H9 (cell line): ENCODE results near the gene DCAF4. TPM values are rescaled to one million over a fixed set of nuclear protein-coding genes. Genes with fewer than 3 reads are reported as not detected.

Experiments used
- DNase-seq: peaks from one replicate; pipeline ENCODE4 v3.0.0-alpha.2; 2017
- H2AFZ ChIP-seq: one replicate; pipeline ENCODE4 v1.6.1; 2013; ENCODE audit warnings: mild to moderate bottlenecking, low read length, control low read depth, moderate library complexity
- H2AK5ac ChIP-seq: 2 replicates; pipeline ENCODE4 v1.6.1; 2013; ENCODE audit warnings: low read length, control low read depth, mixed read lengths; ENCODE audit not compliant: insufficient read length
- H2BK120ac ChIP-seq: one replicate; pipeline ENCODE4 v1.6.1; 2013; ENCODE audit warnings: low read depth, mild to moderate bottlenecking, low read length, control low read depth, inconsistent platforms; ENCODE audit not compliant: poor library complexity, severe bottlenecking
- H2BK12ac ChIP-seq: 2 replicates; pipeline ENCODE4 v1.6.1; 2013; ENCODE audit warnings: low read length, control low read depth, mixed read lengths, low read depth; ENCODE audit not compliant: insufficient read length
- H2BK15ac ChIP-seq: 2 replicates; pipeline ENCODE4 v1.6.1; 2013; ENCODE audit warnings: low read depth, low read length, control low read depth
- H2BK20ac ChIP-seq: one replicate; pipeline ENCODE4 v1.6.1; 2013; ENCODE audit warnings: low read depth, mild to moderate bottlenecking, low read length, control low read depth, inconsistent platforms; ENCODE audit not compliant: poor library complexity, severe bottlenecking
- H2BK5ac ChIP-seq: 2 replicates; pipeline ENCODE4 v1.6.1; 2013; ENCODE audit warnings: low read length, control low read depth, mixed read lengths; ENCODE audit not compliant: insufficient read length
- H3K14ac ChIP-seq: 2 replicates; pipeline ENCODE4 v1.6.1; 2013; ENCODE audit warnings: low read length, control low read depth; ENCODE audit not compliant: insufficient read depth
- H3K18ac ChIP-seq: 2 replicates; pipeline ENCODE4 v1.6.1; 2013; ENCODE audit warnings: low read depth, mild to moderate bottlenecking, mixed read lengths, low read length, control low read depth; ENCODE audit not compliant: insufficient read length
- H3K23ac ChIP-seq: 2 replicates; pipeline ENCODE4 v1.6.1; 2013; ENCODE audit warnings: low read length, control low read depth, mixed read lengths, low read depth; ENCODE audit not compliant: insufficient read length
- H3K23me2 ChIP-seq: 2 replicates; pipeline ENCODE4 v1.6.1; 2013; ENCODE audit warnings: low read depth, mild to moderate bottlenecking, mixed read lengths, low read length, control low read depth; ENCODE audit not compliant: insufficient read length, poor library complexity, severe bottlenecking
- H3K27ac ChIP-seq: 2 replicates; pipeline ENCODE4 v1.5.1; 2013; ENCODE audit warnings: low read length, control low read depth, mixed read lengths, low read depth; ENCODE audit not compliant: insufficient read length
- H3K27me3 ChIP-seq: 2 replicates; pipeline ENCODE4 v1.6.1; 2013; ENCODE audit warnings: low read length, control low read depth, inconsistent platforms; ENCODE audit not compliant: insufficient read depth
- H3K4ac ChIP-seq: 2 replicates; pipeline ENCODE4 v1.6.1; 2013; ENCODE audit warnings: low read depth, mild to moderate bottlenecking, control low read depth, inconsistent platforms, low read length, moderate library complexity
- H3K4me1 ChIP-seq: 2 replicates; pipeline ENCODE4 v1.6.1; 2013; ENCODE audit warnings: low read length, control low read depth, inconsistent platforms; ENCODE audit not compliant: insufficient read depth
- H3K4me2 ChIP-seq: 2 replicates; pipeline ENCODE4 v1.6.1; 2013; ENCODE audit warnings: low read length, control low read depth, mixed read lengths; ENCODE audit not compliant: insufficient read length, insufficient read depth
- H3K56ac ChIP-seq: 2 replicates; pipeline ENCODE4 v1.6.1; 2013; ENCODE audit warnings: low read depth, mild to moderate bottlenecking, mixed read lengths, low read length, control low read depth; ENCODE audit not compliant: insufficient read length
- H3K79me1 ChIP-seq: 2 replicates; pipeline ENCODE4 v1.6.1; 2013; ENCODE audit warnings: low read depth, mild to moderate bottlenecking, moderate library complexity, low read length, control low read depth, inconsistent platforms; ENCODE audit not compliant: insufficient read depth, poor library complexity, severe bottlenecking
- H3K79me2 ChIP-seq: 2 replicates; pipeline ENCODE4 v1.6.1; 2013; ENCODE audit warnings: low read length, control low read depth, inconsistent platforms; ENCODE audit not compliant: insufficient read depth
- H3K9ac ChIP-seq: 2 replicates; pipeline ENCODE4 v1.6.1; 2013; ENCODE audit warnings: low read length, control low read depth, mixed read lengths; ENCODE audit not compliant: insufficient read length; ENCODE audit errors: extremely low read depth
- H3K9me3 ChIP-seq: one replicate; pipeline ENCODE4 v1.6.1; 2013; ENCODE audit warnings: low read depth, low read length, inconsistent platforms; ENCODE audit not compliant: control insufficient read depth
- H3T11ph ChIP-seq: one replicate; pipeline ENCODE4 v1.6.1; 2013; ENCODE audit warnings: mild to moderate bottlenecking, low read length, control low read depth, inconsistent platforms
- H4K20me1 ChIP-seq: one replicate; pipeline ENCODE4 v1.6.1; 2013; ENCODE audit not compliant: control insufficient read depth, insufficient read length, insufficient read depth
- H4K5ac ChIP-seq: 2 replicates; pipeline ENCODE4 v1.6.1; 2013; ENCODE audit warnings: low read depth, mild to moderate bottlenecking, mixed read lengths, low read length, control low read depth; ENCODE audit not compliant: insufficient read length
- H4K8ac ChIP-seq: replicated peaks from 2 replicates; pipeline ENCODE4 v1.6.1; 2013; ENCODE audit warnings: low read length, control low read depth, mixed read lengths, low read depth; ENCODE audit not compliant: insufficient read length
- H4K91ac ChIP-seq: 2 replicates; pipeline ENCODE4 v1.6.1; 2013; ENCODE audit warnings: low read depth, mild to moderate bottlenecking, moderate library complexity, mixed read lengths, low read length, control low read depth; ENCODE audit not compliant: insufficient read length
- H3K27ac Mint-ChIP-seq, 3 experiments: 2 replicates in 2 of 3; 3 replicates in 1 of 3; pipeline ENCODE4 v1.8.0; 2020 to 2021; ENCODE audit warnings: mixed read lengths in 3 of 3, mild to moderate bottlenecking in 1 of 3, moderate library complexity in 1 of 3
- H3K27me3 Mint-ChIP-seq: 2 replicates; pipeline ENCODE4 v1.8.0; 2021; ENCODE audit warnings: low read depth, mild to moderate bottlenecking, moderate library complexity, mixed read lengths
- H3K36me3 Mint-ChIP-seq, 3 experiments: 2 replicates in 2 of 3; 3 replicates in 1 of 3; pipeline ENCODE4 v1.8.0; 2020 to 2021; ENCODE audit warnings: low read depth in 3 of 3, mixed read lengths in 3 of 3; ENCODE audit not compliant: insufficient read depth in 1 of 3
- H3K4me1 Mint-ChIP-seq, 2 experiments: 2 replicates each; pipeline ENCODE4 v1.8.0; 2020; ENCODE audit warnings: mixed read lengths in 2 of 2
- H3K4me3 Mint-ChIP-seq, 2 experiments: 2 replicates in 1 of 2; 3 replicates in 1 of 2; pipeline ENCODE4 v1.8.0; 2020 to 2021; ENCODE audit warnings: mild to moderate bottlenecking in 2 of 2, mixed read lengths in 2 of 2, moderate library complexity in 1 of 2
- H3K9me3 Mint-ChIP-seq, 2 experiments: 2 replicates in 1 of 2; 3 replicates in 1 of 2; pipeline ENCODE4 v1.8.0; 2020; ENCODE audit warnings: mild to moderate bottlenecking in 2 of 2, mixed read lengths in 2 of 2, moderate library complexity in 1 of 2
- WGBS: extraction: QIAGEN DNeasy Blood & Tissue Kit; methylation state at CpG from one replicate; pipeline ENCODE4 v1.1.7; 2013; ENCODE audit warnings: missing lambda C conversion rate, low lambda C conversion rate, mixed read lengths; ENCODE audit not compliant: insufficient read length; ENCODE audit errors: extremely low coverage; 5-methylcytosine and 5-hydroxymethylcytosine counted together
- total RNA-seq: library from RNA; stranded (reverse); gene quantifications from 2 replicates; pipeline ENCODE4 v1.2.1, GENCODE V29; 2021
- TF ChIP-seq, protein P1 (sequence below): fragments of 200-600 bp; sonication (generic); conservative IDR thresholded peaks from 3 replicates; pipeline ENCODE4 v1.8.0; 2021; ENCODE audit warnings: antibody characterized with exemption, mild to moderate bottlenecking

The DCAF4 gene
- total RNA-seq, 1 experiment from 2014 or later, result 32.0 TPM

DNA sequence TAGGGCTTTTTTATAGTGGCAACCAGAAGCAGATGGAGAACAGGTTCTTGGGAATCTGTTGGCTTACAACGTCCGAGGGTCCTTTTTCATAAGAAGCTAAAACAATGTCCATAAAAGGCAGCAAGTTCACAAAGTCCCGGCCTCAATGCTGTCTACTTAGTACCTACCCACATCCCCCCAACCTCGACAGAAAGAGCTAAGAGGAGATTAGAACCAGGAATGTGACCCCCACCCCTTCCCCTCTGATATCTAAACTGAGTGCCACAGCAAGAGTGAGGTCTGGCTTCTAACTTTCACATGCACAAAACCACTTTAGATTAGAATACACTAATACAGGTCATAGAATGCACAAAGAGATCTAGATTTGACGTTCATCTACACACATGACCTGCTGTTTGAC is 36.9 kb upstream of the DCAF4 start:
- no peak overlapping the region for H3K9ac ChIP-seq
- H3K9me3 ChIP-seq, result peaks cover 6% of the 10 kb centered on the region
- TF ChIP-seq, protein P1, sequence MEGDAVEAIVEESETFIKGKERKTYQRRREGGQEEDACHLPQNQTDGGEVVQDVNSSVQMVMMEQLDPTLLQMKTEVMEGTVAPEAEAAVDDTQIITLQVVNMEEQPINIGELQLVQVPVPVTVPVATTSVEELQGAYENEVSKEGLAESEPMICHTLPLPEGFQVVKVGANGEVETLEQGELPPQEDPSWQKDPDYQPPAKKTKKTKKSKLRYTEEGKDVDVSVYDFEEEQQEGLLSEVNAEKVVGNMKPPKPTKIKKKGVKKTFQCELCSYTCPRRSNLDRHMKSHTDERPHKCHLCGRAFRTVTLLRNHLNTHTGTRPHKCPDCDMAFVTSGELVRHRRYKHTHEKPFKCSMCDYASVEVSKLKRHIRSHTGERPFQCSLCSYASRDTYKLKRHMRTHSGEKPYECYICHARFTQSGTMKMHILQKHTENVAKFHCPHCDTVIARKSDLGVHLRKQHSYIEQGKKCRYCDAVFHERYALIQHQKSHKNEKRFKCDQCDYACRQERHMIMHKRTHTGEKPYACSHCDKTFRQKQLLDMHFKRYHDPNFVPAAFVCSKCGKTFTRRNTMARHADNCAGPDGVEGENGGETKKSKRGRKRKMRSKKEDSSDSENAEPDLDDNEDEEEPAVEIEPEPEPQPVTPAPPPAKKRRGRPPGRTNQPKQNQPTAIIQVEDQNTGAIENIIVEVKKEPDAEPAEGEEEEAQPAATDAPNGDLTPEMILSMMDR, result no peak
- H2BK15ac ChIP-seq, result no peak overlapping the region
- no peak overlapping the region for H3K4me2 ChIP-seq
- no peak overlapping the region for H4K91ac ChIP-seq
- peaks cover 8 to 9% of the 10 kb centered on the region in 2 experiments for H3K9me3 Mint-ChIP-seq
- no peak overlapping the region for H2AFZ ChIP-seq
- no peak for DNase-seq
- no peak overlapping the region for H3K23ac ChIP-seq
- no peak overlapping the region for H4K8ac ChIP-seq
- H3K79me1 ChIP-seq, result no peaks in the 10 kb centered on the region
- no peak overlapping the region for H3K4ac ChIP-seq
- H3K4me1 Mint-ChIP-seq, result peaks cover 51 to 54% of the 10 kb centered on the region in 2 experiments
- peaks cover 56% of the 10 kb centered on the region for H3K27me3 Mint-ChIP-seq
- no peak overlapping the region for H2BK5ac ChIP-seq
- no peak overlapping the region for H3K14ac ChIP-seq
- H4K20me1 ChIP-seq, result no peaks in the 10 kb centered on the region
- no peak overlapping the region for H2AK5ac ChIP-seq
- H3K27me3 ChIP-seq, result peaks cover 29% of the 10 kb centered on the region
- no CpG with 5 or more reads among the region's 5 CpGs for WGBS
- H4K5ac ChIP-seq, result no peak overlapping the region
- H2BK12ac ChIP-seq, result no peak overlapping the region
- no peak overlapping the region for H2BK120ac ChIP-seq
- no peak overlapping the region for H3T11ph ChIP-seq
- H3K56ac ChIP-seq, result no peak overlapping the region
- H3K36me3 Mint-ChIP-seq, result peaks cover 0 to 6% (median 3%) of the 10 kb centered on the region in 3 experiments; a peak in 3 of 7 replicates
- no peak overlapping the region for H3K27ac Mint-ChIP-seq
- peaks cover 16% of the 10 kb centered on the region for H3K23me2 ChIP-seq
- peaks cover 17% of the 10 kb centered on the region for H3K4me1 ChIP-seq
- no peaks in the 10 kb centered on the region for H3K79me2 ChIP-seq
- no peak overlapping the region for H3K18ac ChIP-seq
- H3K27ac ChIP-seq, result no peak overlapping the region
- H2BK20ac ChIP-seq, result no peak overlapping the region
- no peak overlapping the region for H3K4me3 Mint-ChIP-seq
